Activated CD4-positive, alpha-beta T cell treated with anti-CD3 and anti-CD28 coated beads, Interleukin-2, amount 10 ng/mL, durations not matched to agents 24 days and 14 days (primary cell): ENCODE results near the gene REEP3. TPM values are rescaled to one million over a fixed set of nuclear protein-coding genes. Genes with fewer than 3 reads are reported as not detected.

Source experiments
- DNase-seq: peaks from one replicate; pipeline ENCODE4 v3.0.0; 2022
- H3K27ac Mint-ChIP-seq: one replicate; pipeline ENCODE4 v1.8.0; 2022; ENCODE audit warnings: mild to moderate bottlenecking, mixed read lengths
- H3K27me3 Mint-ChIP-seq: one replicate; pipeline ENCODE4 v1.8.0; 2022; ENCODE audit warnings: mixed read lengths
- H3K36me3 Mint-ChIP-seq: one replicate; pipeline ENCODE4 v1.8.0; 2022; ENCODE audit warnings: low read depth, mild to moderate bottlenecking, mixed read lengths
- H3K4me1 Mint-ChIP-seq: one replicate; pipeline ENCODE4 v1.8.0; 2021; ENCODE audit warnings: mixed read lengths
- H3K4me3 Mint-ChIP-seq: one replicate; pipeline ENCODE4 v1.8.0; 2022; ENCODE audit warnings: mild to moderate bottlenecking, moderate library complexity, mixed read lengths
- H3K9me3 Mint-ChIP-seq: one replicate; pipeline ENCODE4 v1.8.0; 2021; ENCODE audit warnings: mixed read lengths
- intact Hi-C: fragments of 100-400 bp; cut with micrococcal nuclease; formaldehyde crosslinking; loops from one replicate; pipeline ENCODE4 v1.15.1; 2023
- total RNA-seq: library from RNA; stranded (reverse); gene quantifications from 2 replicates; pipeline ENCODE4 v1.2.3, GENCODE V29; 2022

REEP3 gene
- total RNA-seq, 1 donor from 2014 or later: 23.6 TPM

- peaks cover 4% of the 10 kb centered on the region for H3K9me3 Mint-ChIP-seq
- H3K4me3 Mint-ChIP-seq: peak overlapping the region; percentile 91
- peaks cover 49% of the 10 kb centered on the region for H3K4me1 Mint-ChIP-seq
- H3K27ac Mint-ChIP-seq: peak overlapping the region; percentile 94
- intact Hi-C loops: loop anchor here (2.0 to 5.0 kb wide), 5 partner anchors 57 to 350 kb away; partner anchors contain the start of gene JMJD1C
- peaks cover 26% of the 10 kb centered on the region for H3K36me3 Mint-ChIP-seq
- DNase-seq: no peak
- no peaks in the 10 kb centered on the region for H3K27me3 Mint-ChIP-seq
These were observed 1.1 kb downstream of the REEP3 start for GRCh38 chr10:63522277-63522687.

GRCh38 chr10:63522995-63523394 lies 1.8 kb downstream of the REEP3 start:
- H3K4me3 Mint-ChIP-seq: peak overlapping the region; percentile 91
- peaks cover 31% of the 10 kb centered on the region for H3K36me3 Mint-ChIP-seq
- H3K4me1 Mint-ChIP-seq: peaks cover 51% of the 10 kb centered on the region
- no peaks in the 10 kb centered on the region for H3K27me3 Mint-ChIP-seq
- no peak for DNase-seq
- intact Hi-C loops: loop anchor here (2.0 to 5.0 kb wide), 5 partner anchors 58 to 351 kb away; partner anchors contain the start of gene JMJD1C
- peak overlapping the region; percentile 94 for H3K27ac Mint-ChIP-seq
- H3K9me3 Mint-ChIP-seq: peaks cover 4% of the 10 kb centered on the region

GRCh38 chr10:63525021-63525420 lies 3.8 kb downstream of the REEP3 start:
- intact Hi-C loops: no loop called here
- Mint-ChIP-seq H3K36me3 (peaks cover 35% of the 10 kb centered on the region), H3K27me3 (no peaks in the 10 kb centered on the region), H3K4me1 (peaks cover 43% of the 10 kb centered on the region), H3K9me3 (no peaks in the 10 kb centered on the region), H3K27ac (no peak overlapping the region), H3K4me3 (no peak overlapping the region)
- DNase-seq: no peak

- Mint-ChIP-seq H3K27ac (no peak overlapping the region), H3K36me3 (peaks cover 32% of the 10 kb centered on the region), H3K4me1 (peaks cover 34% of the 10 kb centered on the region), H3K27me3 (no peaks in the 10 kb centered on the region), H3K4me3 (no peak overlapping the region), H3K9me3 (no peaks in the 10 kb centered on the region)
- no peak for DNase-seq
- intact Hi-C loops: no loop called here
These were observed 6.2 kb downstream of the REEP3 start for GRCh38 chr10:63527401-63527800.

- Mint-ChIP-seq H3K9me3 (no peaks in the 10 kb centered on the region), H3K27ac (peak overlapping the region; percentile 17), H3K4me3 (no peak overlapping the region), H3K36me3 (peaks cover 29% of the 10 kb centered on the region), H3K4me1 (peaks cover 27% of the 10 kb centered on the region), H3K27me3 (no peaks in the 10 kb centered on the region)
- DNase-seq: no peak
- intact Hi-C loops: no loop called here
These were observed 7.0 kb downstream of the REEP3 start for GRCh38 chr10:63528084-63528744.

- no peak for DNase-seq
- H3K27me3 Mint-ChIP-seq: no peaks in the 10 kb centered on the region
- peaks cover 21% of the 10 kb centered on the region for H3K4me1 Mint-ChIP-seq
- H3K9me3 Mint-ChIP-seq: no peaks in the 10 kb centered on the region
- H3K4me3 Mint-ChIP-seq: no peak overlapping the region
- H3K36me3 Mint-ChIP-seq: peaks cover 22% of the 10 kb centered on the region
- intact Hi-C loops: no loop called here
- no peak overlapping the region for H3K27ac Mint-ChIP-seq
These were observed 9.2 kb downstream of the REEP3 start for GRCh38 chr10:63530409-63530808.

- peak overlapping the region; percentile 6 for H3K27ac Mint-ChIP-seq
- H3K27me3 Mint-ChIP-seq: no peaks in the 10 kb centered on the region
- H3K9me3 Mint-ChIP-seq: no peaks in the 10 kb centered on the region
- H3K4me3 Mint-ChIP-seq: no peak overlapping the region
- H3K36me3 Mint-ChIP-seq: no peaks in the 10 kb centered on the region
- peaks cover 4% of the 10 kb centered on the region for H3K4me1 Mint-ChIP-seq
- no peak for DNase-seq
- intact Hi-C loops: no loop called here
These were observed 13.5 kb downstream of the REEP3 start for GRCh38 chr10:63534723-63535122.

- intact Hi-C loops: no loop called here
- no peak for DNase-seq
- no peak overlapping the region for H3K27ac Mint-ChIP-seq
- no peaks in the 10 kb centered on the region for H3K27me3 Mint-ChIP-seq
- peaks cover 4% of the 10 kb centered on the region for H3K4me1 Mint-ChIP-seq
- no peaks in the 10 kb centered on the region for H3K36me3 Mint-ChIP-seq
- no peaks in the 10 kb centered on the region for H3K9me3 Mint-ChIP-seq
- no peak overlapping the region for H3K4me3 Mint-ChIP-seq
These were observed 15.5 kb downstream of the REEP3 start for GRCh38 chr10:63536698-63537097.

- Mint-ChIP-seq H3K27ac (no peak overlapping the region), H3K4me3 (no peak overlapping the region), H3K27me3 (no peaks in the 10 kb centered on the region), H3K4me1 (peaks cover 4% of the 10 kb centered on the region), H3K9me3 (no peaks in the 10 kb centered on the region), H3K36me3 (no peaks in the 10 kb centered on the region)
- no peak for DNase-seq
- intact Hi-C loops: no loop called here
These were observed 16.3 kb downstream of the REEP3 start for GRCh38 chr10:63537536-63537935.

- Mint-ChIP-seq H3K9me3 (no peaks in the 10 kb centered on the region), H3K27ac (no peak overlapping the region), H3K4me1 (peaks cover 11% of the 10 kb centered on the region), H3K4me3 (no peak overlapping the region), H3K36me3 (no peaks in the 10 kb centered on the region), H3K27me3 (no peaks in the 10 kb centered on the region)
- DNase-seq: no peak
- intact Hi-C loops: no loop called here
These were observed 18.2 kb downstream of the REEP3 start for GRCh38 chr10:63539377-63539776.

- no peaks in the 10 kb centered on the region for H3K36me3 Mint-ChIP-seq
- no peak overlapping the region for H3K27ac Mint-ChIP-seq
- peaks cover 9% of the 10 kb centered on the region for H3K4me1 Mint-ChIP-seq
- H3K9me3 Mint-ChIP-seq: no peaks in the 10 kb centered on the region
- DNase-seq: no peak
- no peaks in the 10 kb centered on the region for H3K27me3 Mint-ChIP-seq
- intact Hi-C loops: no loop called here
- H3K4me3 Mint-ChIP-seq: no peak overlapping the region
These were observed 18.8 kb downstream of the REEP3 start for GRCh38 chr10:63539994-63540393.

- Mint-ChIP-seq H3K27ac (no peak overlapping the region), H3K27me3 (no peaks in the 10 kb centered on the region), H3K4me1 (peaks cover 9% of the 10 kb centered on the region), H3K4me3 (no peak overlapping the region), H3K36me3 (peaks cover 6% of the 10 kb centered on the region), H3K9me3 (no peaks in the 10 kb centered on the region)
- no peak for DNase-seq
- intact Hi-C loops: no loop called here
These were observed 21.8 kb downstream of the REEP3 start for GRCh38 chr10:63542835-63543575.

GRCh38 chr10:63543576-63543962 lies 22.4 kb downstream of the REEP3 start:
- Mint-ChIP-seq H3K36me3 (peaks cover 6% of the 10 kb centered on the region), H3K27ac (no peak overlapping the region), H3K27me3 (no peaks in the 10 kb centered on the region), H3K4me1 (peaks cover 9% of the 10 kb centered on the region), H3K4me3 (no peak overlapping the region), H3K9me3 (no peaks in the 10 kb centered on the region)
- intact Hi-C loops: no loop called here
- DNase-seq: no peak

- Mint-ChIP-seq H3K4me3 (no peak overlapping the region), H3K27ac (no peak overlapping the region), H3K36me3 (peaks cover 8% of the 10 kb centered on the region), H3K9me3 (no peaks in the 10 kb centered on the region), H3K4me1 (peaks cover 9% of the 10 kb centered on the region), H3K27me3 (no peaks in the 10 kb centered on the region)
- DNase-seq: no peak
- intact Hi-C loops: no loop called here
These were observed 23.2 kb downstream of the REEP3 start for GRCh38 chr10:63544418-63544817.
